Stomach (tissue), 9 donors: ENCODE data around the gene POGK. TPM values are rescaled to one million over a fixed set of nuclear protein-coding genes. Genes with fewer than 3 reads are reported as not detected.

Experiments used
- DNase-seq, 2 donors: peaks; one replicate each; pipeline versions ENCODE4 v3.0.0 to v3.0.0-alpha.2; 2013 to 2019
- H3K27ac ChIP-seq, 5 donors: fragments of 200-600 bp in 4 of 5; sonication (generic) in 4 of 5; one replicate each; pipeline ENCODE4 v1.5.1; 2013 to 2019; ENCODE audit warnings: mild to moderate bottlenecking in 1 of 5, moderate library complexity in 1 of 5
- H3K27me3 ChIP-seq, 3 donors: fragments of 200-600 bp; sonication (generic); one replicate each; pipeline ENCODE4 v1.5.1; 2017 to 2019; ENCODE audit warnings: mixed run types in 1 of 3
- H3K36me3 ChIP-seq, 4 donors: fragments of 200-600 bp; sonication (generic); 1 replicate in 3 of 4; 2 replicates in 1 of 4; pipeline ENCODE4 v1.5.1; 2016 to 2019
- H3K4me1 ChIP-seq, 4 donors: fragments of 200-600 bp; sonication (generic); one replicate each; pipeline ENCODE4 v1.5.1; 2016 to 2019
- H3K4me3 ChIP-seq, 4 donors: fragments of 200-600 bp; sonication (generic) in 3 of 4; one replicate each; pipeline ENCODE4 v1.5.1; 2016 to 2019; ENCODE audit warnings: mild to moderate bottlenecking in 1 of 4
- H3K9me3 ChIP-seq, 4 donors: fragments of 200-600 bp; sonication (generic); one replicate each; pipeline ENCODE4 v1.5.1; 2016 to 2019
- EP300 ChIP-seq: sonication (generic); formaldehyde crosslinking; IDR thresholded peaks from one replicate; pipeline ENCODE4 v1.6.1; 2017; ENCODE audit warnings: antibody characterized with exemption
- POLR2A ChIP-seq, 4 donors: fragments of 450-650 bp; IDR thresholded peaks; one replicate each; pipeline ENCODE4 v1.6.1; 2016; ENCODE audit warnings: antibody characterized with exemption in 4 of 4, control low read depth in 2 of 4, mild to moderate bottlenecking in 1 of 4, moderate library complexity in 1 of 4
- POLR2AphosphoS5 ChIP-seq, 3 donors: sonication (generic); formaldehyde crosslinking; IDR thresholded peaks; one replicate each; pipeline ENCODE4 v1.6.1; 2016; ENCODE audit warnings: antibody characterized with exemption in 3 of 3
- WGBS, 5 donors: extraction: QIAGEN DNeasy Blood & Tissue Kit in 3 of 5; methylation state at CpG; one replicate each; pipeline versions ENCODE4 v1.1.5 to v1.1.7; 2013 to 2018; 5-methylcytosine and 5-hydroxymethylcytosine counted together
- intact Hi-C: fragments of 100-400 bp; cut with DNase I; formaldehyde crosslinking; loops from one replicate; pipeline ENCODE4 v1.15.1; 2023; ENCODE audit warnings: low total_unique reads
- polyA plus RNA-seq, 3 donors: library from polyadenylated mRNA; stranded (reverse); fragments of 200-250 nt; gene quantifications; one replicate each; pipeline ENCODE4 v1.2.3, GENCODE V29; 2013
- total RNA-seq, 5 donors: library from RNA; depleted of rRNA; stranded (reverse); fragments of >200 nt; gene quantifications; one replicate each; pipeline versions ENCODE4 v1.1.0 to v1.2.3, GENCODE V29; 2014 to 2016
- TF ChIP-seq, protein P1 (sequence below), 7 experiments: fragments of 450-650 bp in 4 of 7; fragments of 200-600 bp in 3 of 7; sonication (generic) in 3 of 7; IDR thresholded peaks; one replicate each; pipeline ENCODE4 v1.5.1; 2016 to 2019; ENCODE audit warnings: antibody characterized with exemption in 7 of 7, control low read depth in 2 of 7, mild to moderate bottlenecking in 1 of 7
- donor health status: healthy with polysubstance abuse.
- donor health status: Bipolar disorder and iron deficiency.
- donor health status: healthy.

POGK gene
- total and polyA plus RNA-seq, 8 donors: 8.1 to 33.8 (median 15.9) TPM

GRCh38 chr1:166889776-166890175 is 50.5 kb downstream of the POGK start:
- H3K9me3 ChIP-seq: no peaks in the 10 kb centered on the region
- H3K27ac ChIP-seq: no peak overlapping the region
- H3K27me3 ChIP-seq: peaks cover 0 to 17% (median 2%) of the 10 kb centered on the region in 3 donors
- H3K4me1 ChIP-seq: no peaks in the 10 kb centered on the region
- no peak for DNase-seq
- H3K36me3 ChIP-seq: no peaks in the 10 kb centered on the region
- TF ChIP-seq, protein P1, sequence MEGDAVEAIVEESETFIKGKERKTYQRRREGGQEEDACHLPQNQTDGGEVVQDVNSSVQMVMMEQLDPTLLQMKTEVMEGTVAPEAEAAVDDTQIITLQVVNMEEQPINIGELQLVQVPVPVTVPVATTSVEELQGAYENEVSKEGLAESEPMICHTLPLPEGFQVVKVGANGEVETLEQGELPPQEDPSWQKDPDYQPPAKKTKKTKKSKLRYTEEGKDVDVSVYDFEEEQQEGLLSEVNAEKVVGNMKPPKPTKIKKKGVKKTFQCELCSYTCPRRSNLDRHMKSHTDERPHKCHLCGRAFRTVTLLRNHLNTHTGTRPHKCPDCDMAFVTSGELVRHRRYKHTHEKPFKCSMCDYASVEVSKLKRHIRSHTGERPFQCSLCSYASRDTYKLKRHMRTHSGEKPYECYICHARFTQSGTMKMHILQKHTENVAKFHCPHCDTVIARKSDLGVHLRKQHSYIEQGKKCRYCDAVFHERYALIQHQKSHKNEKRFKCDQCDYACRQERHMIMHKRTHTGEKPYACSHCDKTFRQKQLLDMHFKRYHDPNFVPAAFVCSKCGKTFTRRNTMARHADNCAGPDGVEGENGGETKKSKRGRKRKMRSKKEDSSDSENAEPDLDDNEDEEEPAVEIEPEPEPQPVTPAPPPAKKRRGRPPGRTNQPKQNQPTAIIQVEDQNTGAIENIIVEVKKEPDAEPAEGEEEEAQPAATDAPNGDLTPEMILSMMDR (IDR thresholded peaks at IDR 0.05): no peak
- TF ChIP-seq EP300 (no peak), POLR2AphosphoS5 (IDR thresholded peaks at IDR 0.05) (no peak), POLR2A (IDR thresholded peaks at IDR 0.05) (no peak)
- H3K4me3 ChIP-seq: no peak overlapping the region
- intact Hi-C loops: no loop called here

DNA sequence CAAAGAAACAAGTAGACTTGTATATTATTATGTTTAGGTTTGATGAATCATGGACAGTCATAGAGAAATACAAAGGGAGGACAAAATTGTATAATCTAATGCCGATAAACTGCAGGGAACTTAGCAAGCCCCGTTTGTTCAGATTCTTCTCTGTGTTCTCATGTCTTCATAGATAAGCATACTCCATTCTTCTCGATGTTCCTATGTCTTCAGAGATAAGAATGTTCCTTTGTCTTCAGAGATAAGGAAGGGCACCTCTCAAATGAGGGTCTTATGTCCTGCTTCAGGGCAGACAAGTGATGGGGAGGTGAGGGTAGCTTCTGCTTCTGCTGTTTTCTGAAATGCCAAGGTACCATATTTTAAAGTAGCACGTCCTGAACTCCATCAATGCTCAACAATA is 56.5 kb downstream of the POGK start:
- H3K4me3 ChIP-seq: no peak overlapping the region
- no peak overlapping the region for H3K27ac ChIP-seq
- peaks cover 0 to 14% (median 4%) of the 10 kb centered on the region in 4 donors for H3K9me3 ChIP-seq
- no peaks in the 10 kb centered on the region for H3K36me3 ChIP-seq
- intact Hi-C loops: no loop called here
- no peaks in the 10 kb centered on the region for H3K4me1 ChIP-seq
- peaks cover 0 to 4% (median 0%) of the 10 kb centered on the region in 3 donors for H3K27me3 ChIP-seq
- no peak for TF ChIP-seq POLR2AphosphoS5 (IDR thresholded peaks at IDR 0.05)
- TF ChIP-seq POLR2A (IDR thresholded peaks at IDR 0.05): no peak
- TF ChIP-seq EP300: no peak
- TF ChIP-seq, protein P1 (IDR thresholded peaks at IDR 0.05): no peak
- DNase-seq: no peak
- 58 to 69% (median 65%) methylated on average over 4 of the region's 4 CpGs for WGBS, 5 donors

- Histone ChIP-seq H3K4me3 (no peak overlapping the region), H3K27me3 (no peaks in the 10 kb centered on the region), H3K9me3 (peaks cover 0 to 14% (median 4%) of the 10 kb centered on the region in 4 donors), H3K36me3 (no peaks in the 10 kb centered on the region), H3K27ac (no peak overlapping the region), H3K4me1 (no peaks in the 10 kb centered on the region)
- TF ChIP-seq POLR2AphosphoS5 (IDR thresholded peaks at IDR 0.05) (no peak), POLR2A (IDR thresholded peaks at IDR 0.05) (no peak), EP300 (no peak)
- TF ChIP-seq, protein P1 (IDR thresholded peaks at IDR 0.05): no peak
- DNase-seq: no peak
- intact Hi-C loops: no loop called here
Measured at GRCh38 chr1:166899769-166900168, 60.5 kb downstream of the POGK start.

DNA sequence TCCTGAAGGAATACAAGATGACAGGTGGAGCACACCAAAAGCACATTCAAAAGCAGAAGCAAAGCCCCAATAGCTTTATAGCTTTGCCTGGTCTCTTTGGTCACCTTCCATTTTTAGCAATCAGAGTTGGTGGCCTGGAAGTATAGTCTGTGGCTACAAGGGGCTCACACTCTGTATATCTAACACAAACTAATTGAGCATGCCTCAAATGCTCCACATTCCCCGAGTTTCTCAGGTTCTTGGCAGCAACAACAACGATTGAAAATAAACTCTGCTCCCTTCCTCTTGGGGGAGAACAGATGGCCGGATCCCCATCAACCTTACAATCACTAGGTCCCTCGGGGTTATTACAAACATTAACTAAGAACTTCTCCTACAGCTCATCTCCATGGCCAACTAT is 61.7 kb downstream of the POGK start:
- DNase-seq: no peak
- 26 to 51% (median 32%) methylated on average over 4 of the region's 4 CpGs for WGBS, 5 donors
- TF ChIP-seq POLR2A (IDR thresholded peaks at IDR 0.05) (no peak), POLR2AphosphoS5 (IDR thresholded peaks at IDR 0.05) (no peak), EP300 (no peak)
- TF ChIP-seq, protein P1 (IDR thresholded peaks at IDR 0.05): no peak
- Histone ChIP-seq H3K36me3 (no peaks in the 10 kb centered on the region), H3K4me3 (no peak overlapping the region), H3K27me3 (no peaks in the 10 kb centered on the region), H3K27ac (no peak overlapping the region), H3K4me1 (peaks cover 0 to 4% (median 0%) of the 10 kb centered on the region in 4 donors), H3K9me3 (peaks cover 0 to 14% (median 4%) of the 10 kb centered on the region in 4 donors)
- intact Hi-C loops: no loop called here
